HL-60/S4 treated with retinoic acid at 250 ng/mL for 4 days and 3 days (cell line): ENCODE data around the gene CRYM.
"Not testable (repeated sequence)": the region's sequence is repeated elsewhere in the genome, so short reads cannot be mapped to it uniquely, and the experiment has no call there.

Experiments
- in situ Hi-C: fragments of 300-500 bp; cut with MboI; formaldehyde crosslinking; loops from 2 replicates; pipeline ENCODE4 v1.7.0; 2022; ENCODE audit warnings: low sequenced_read_pairs

Gene CRYM

GRCh38 chr16:21250072-21250923, 27.8 kb downstream of the CRYM start:
- in situ Hi-C loops: no loop called here

GRCh38 chr16:21248179-21248578, 29.9 kb downstream of the CRYM start:
- in situ Hi-C loops: not testable (repeated sequence)

- in situ Hi-C loops: no loop called here
Observed at GRCh38 chr16:21244518-21245215, 33.4 kb downstream of the CRYM start.

- in situ Hi-C loops: no loop called here
Observed at GRCh38 chr16:21242756-21243155, 35.3 kb downstream of the CRYM start.

- in situ Hi-C loops: no loop called here
Observed at GRCh38 chr16:21239646-21240045, 38.4 kb downstream of the CRYM start.

- in situ Hi-C loops: no loop called here
Observed at GRCh38 chr16:21236831-21237230, 41.3 kb downstream of the CRYM start.

- in situ Hi-C loops: no loop called here
Observed at GRCh38 chr16:21235199-21235585, 42.9 kb downstream of the CRYM start.

- in situ Hi-C loops: no loop called here
Observed at GRCh38 chr16:21233521-21234150, 44.5 kb downstream of the CRYM start, which contains the start of gene ANKS4B. ANKS4B (plus strand) TSS chr16:21233699; CDS start chr16:21233738, 39 bp downstream.

GRCh38 chr16:21233045-21233520, 45.0 kb downstream of the CRYM start:
- in situ Hi-C loops: no loop called here

- in situ Hi-C loops: no loop called here
Observed at GRCh38 chr16:21228361-21228872, 49.7 kb downstream of the CRYM start.

- in situ Hi-C loops: no loop called here
Observed at GRCh38 chr16:21227866-21228265, 50.2 kb downstream of the CRYM start.

- in situ Hi-C loops: no loop called here
Observed at GRCh38 chr16:21226749-21227148, 51.3 kb downstream of the CRYM start.

- in situ Hi-C loops: no loop called here
Observed at GRCh38 chr16:21224800-21225199, 53.3 kb downstream of the CRYM start.

GRCh38 chr16:21223787-21224186, 54.3 kb downstream of the CRYM start:
- in situ Hi-C loops: no loop called here

GRCh38 chr16:21222495-21223337, 55.4 kb downstream of the CRYM start:
- in situ Hi-C loops: no loop called here

- in situ Hi-C loops: no loop called here
Observed at GRCh38 chr16:21219551-21219950, 58.5 kb downstream of the CRYM start.

GRCh38 chr16:21218153-21218552, 59.9 kb downstream of the CRYM start:
- in situ Hi-C loops: no loop called here

GRCh38 chr16:21217121-21217520, 61.0 kb downstream of the CRYM start:
- in situ Hi-C loops: no loop called here

- in situ Hi-C loops: no loop called here
Observed at GRCh38 chr16:21214086-21214485, 64.0 kb downstream of the CRYM start.

GRCh38 chr16:21211486-21211885, 66.6 kb downstream of the CRYM start, which contains the start of gene ZP2:
ZP2 (minus strand) TSS chr16:21211574; CDS start chr16:21211547, 27 bp downstream.
- in situ Hi-C loops: no loop called here
